ENCODE results near the gene RABGEF1.

DNA sequence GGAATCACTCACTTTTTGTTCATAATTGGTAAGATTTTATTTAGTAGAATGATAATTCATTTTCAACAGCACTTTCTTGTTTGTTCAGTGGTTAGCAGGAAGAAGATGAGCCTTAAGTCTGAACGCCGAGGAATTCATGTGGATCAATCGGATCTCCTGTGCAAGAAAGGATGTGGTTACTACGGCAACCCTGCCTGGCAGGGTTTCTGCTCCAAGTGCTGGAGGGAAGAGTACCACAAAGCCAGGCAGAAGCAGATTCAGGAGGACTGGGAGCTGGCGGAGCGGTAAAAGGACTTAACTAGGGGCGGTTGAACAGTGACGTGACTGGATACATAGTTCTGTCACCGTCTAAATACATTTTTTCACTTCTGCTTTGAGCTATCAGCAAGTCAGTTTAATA is 31.3 kb downstream of the RABGEF1 start:
- TF ChIP-seq, protein P1, sequence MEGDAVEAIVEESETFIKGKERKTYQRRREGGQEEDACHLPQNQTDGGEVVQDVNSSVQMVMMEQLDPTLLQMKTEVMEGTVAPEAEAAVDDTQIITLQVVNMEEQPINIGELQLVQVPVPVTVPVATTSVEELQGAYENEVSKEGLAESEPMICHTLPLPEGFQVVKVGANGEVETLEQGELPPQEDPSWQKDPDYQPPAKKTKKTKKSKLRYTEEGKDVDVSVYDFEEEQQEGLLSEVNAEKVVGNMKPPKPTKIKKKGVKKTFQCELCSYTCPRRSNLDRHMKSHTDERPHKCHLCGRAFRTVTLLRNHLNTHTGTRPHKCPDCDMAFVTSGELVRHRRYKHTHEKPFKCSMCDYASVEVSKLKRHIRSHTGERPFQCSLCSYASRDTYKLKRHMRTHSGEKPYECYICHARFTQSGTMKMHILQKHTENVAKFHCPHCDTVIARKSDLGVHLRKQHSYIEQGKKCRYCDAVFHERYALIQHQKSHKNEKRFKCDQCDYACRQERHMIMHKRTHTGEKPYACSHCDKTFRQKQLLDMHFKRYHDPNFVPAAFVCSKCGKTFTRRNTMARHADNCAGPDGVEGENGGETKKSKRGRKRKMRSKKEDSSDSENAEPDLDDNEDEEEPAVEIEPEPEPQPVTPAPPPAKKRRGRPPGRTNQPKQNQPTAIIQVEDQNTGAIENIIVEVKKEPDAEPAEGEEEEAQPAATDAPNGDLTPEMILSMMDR (IDR thresholded peaks at IDR 0.05; ENCODE audit: low read depth, low read length), result no peak
- no peak for TF ChIP-seq EZH2phosphoT487 (IDR thresholded peaks at IDR 0.05; ENCODE audit: low read depth)
